Glutamatergic neuron (in vitro differentiated cells): ENCODE measurements around the gene RNASE8. TPM values are rescaled to one million over a fixed set of nuclear protein-coding genes. Genes with fewer than 3 reads are reported as not detected.
A peak's percentile ranks its signal among the peaks of the same experiment; 100 is the strongest.

Source experiments
- DNase-seq: peaks from one replicate; pipeline ENCODE4 v3.0.0; 2022
- H3K27ac Mint-ChIP-seq: one replicate; pipeline ENCODE4 v1.8.0; 2020; ENCODE audit warnings: mild to moderate bottlenecking, mixed read lengths, inconsistent platforms; ENCODE audit not compliant: unreplicated experiment
- H3K27me3 Mint-ChIP-seq: one replicate; pipeline ENCODE4 v1.8.0; 2020; ENCODE audit warnings: mild to moderate bottlenecking, moderate library complexity, mixed read lengths, inconsistent platforms; ENCODE audit not compliant: unreplicated experiment
- H3K36me3 Mint-ChIP-seq: one replicate; pipeline ENCODE4 v1.8.0; 2020; ENCODE audit warnings: mild to moderate bottlenecking, mixed read lengths, inconsistent platforms; ENCODE audit not compliant: unreplicated experiment
- H3K4me1 Mint-ChIP-seq: one replicate; pipeline ENCODE4 v1.8.0; 2020; ENCODE audit warnings: mild to moderate bottlenecking, low read depth, mixed read lengths, inconsistent platforms; ENCODE audit not compliant: unreplicated experiment
- H3K4me3 Mint-ChIP-seq: one replicate; pipeline ENCODE4 v1.8.0; 2020; ENCODE audit warnings: mild to moderate bottlenecking, mixed read lengths, inconsistent platforms; ENCODE audit not compliant: unreplicated experiment
- H3K9me3 Mint-ChIP-seq: one replicate; pipeline ENCODE4 v1.8.0; 2020; ENCODE audit warnings: mild to moderate bottlenecking, moderate library complexity, mixed read lengths, inconsistent platforms; ENCODE audit not compliant: unreplicated experiment
- total RNA-seq: library from RNA; stranded (reverse); fragmentation: NEBNext Ultra II Directional; extraction: Animal tissue kit (Norgen Biotek cat#: 25700); gene quantifications from one replicate; pipeline ENCODE4 v1.2.1, GENCODE V29; 2021; ENCODE audit not compliant: unreplicated experiment
- TF ChIP-seq, protein P1 (sequence below): fragments of 200-600 bp; sonication (generic); IDR thresholded peaks from one replicate; pipeline ENCODE4 v1.5.0; 2021; ENCODE audit not compliant: partially characterized antibody, unreplicated experiment

RNASE8 gene
- total RNA-seq, 1 donor from 2014 or later, result not detected

DNA sequence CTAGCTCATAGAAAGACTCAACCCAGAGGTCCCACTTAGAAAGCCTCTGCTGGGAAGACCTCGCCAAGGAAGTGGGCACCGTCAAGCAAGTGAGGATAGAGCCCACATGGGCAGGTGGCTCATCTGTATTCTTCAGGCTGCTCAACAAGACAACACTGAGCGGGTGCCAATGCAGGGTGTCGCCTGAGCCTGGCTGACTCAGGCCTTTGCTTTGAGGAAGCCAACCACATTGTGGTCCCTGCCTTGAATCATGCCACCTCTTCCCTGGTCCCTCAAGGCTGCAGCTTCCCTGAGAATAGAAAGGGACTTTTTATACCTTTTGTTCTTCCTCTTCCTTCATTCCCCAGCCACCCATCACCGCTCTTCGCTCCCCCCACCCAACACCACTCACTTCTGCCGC is 20.9 kb upstream of the RNASE8 start:
- Mint-ChIP-seq H3K27ac (no peak overlapping the region), H3K9me3 (peaks cover 5% of the 10 kb centered on the region), H3K4me1 (peaks cover 17% of the 10 kb centered on the region), H3K4me3 (no peak overlapping the region), H3K36me3 (no peaks in the 10 kb centered on the region), H3K27me3 (peaks cover 6% of the 10 kb centered on the region)
- TF ChIP-seq, protein P1, sequence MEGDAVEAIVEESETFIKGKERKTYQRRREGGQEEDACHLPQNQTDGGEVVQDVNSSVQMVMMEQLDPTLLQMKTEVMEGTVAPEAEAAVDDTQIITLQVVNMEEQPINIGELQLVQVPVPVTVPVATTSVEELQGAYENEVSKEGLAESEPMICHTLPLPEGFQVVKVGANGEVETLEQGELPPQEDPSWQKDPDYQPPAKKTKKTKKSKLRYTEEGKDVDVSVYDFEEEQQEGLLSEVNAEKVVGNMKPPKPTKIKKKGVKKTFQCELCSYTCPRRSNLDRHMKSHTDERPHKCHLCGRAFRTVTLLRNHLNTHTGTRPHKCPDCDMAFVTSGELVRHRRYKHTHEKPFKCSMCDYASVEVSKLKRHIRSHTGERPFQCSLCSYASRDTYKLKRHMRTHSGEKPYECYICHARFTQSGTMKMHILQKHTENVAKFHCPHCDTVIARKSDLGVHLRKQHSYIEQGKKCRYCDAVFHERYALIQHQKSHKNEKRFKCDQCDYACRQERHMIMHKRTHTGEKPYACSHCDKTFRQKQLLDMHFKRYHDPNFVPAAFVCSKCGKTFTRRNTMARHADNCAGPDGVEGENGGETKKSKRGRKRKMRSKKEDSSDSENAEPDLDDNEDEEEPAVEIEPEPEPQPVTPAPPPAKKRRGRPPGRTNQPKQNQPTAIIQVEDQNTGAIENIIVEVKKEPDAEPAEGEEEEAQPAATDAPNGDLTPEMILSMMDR, result no peak
- DNase-seq, result no peak

DNA sequence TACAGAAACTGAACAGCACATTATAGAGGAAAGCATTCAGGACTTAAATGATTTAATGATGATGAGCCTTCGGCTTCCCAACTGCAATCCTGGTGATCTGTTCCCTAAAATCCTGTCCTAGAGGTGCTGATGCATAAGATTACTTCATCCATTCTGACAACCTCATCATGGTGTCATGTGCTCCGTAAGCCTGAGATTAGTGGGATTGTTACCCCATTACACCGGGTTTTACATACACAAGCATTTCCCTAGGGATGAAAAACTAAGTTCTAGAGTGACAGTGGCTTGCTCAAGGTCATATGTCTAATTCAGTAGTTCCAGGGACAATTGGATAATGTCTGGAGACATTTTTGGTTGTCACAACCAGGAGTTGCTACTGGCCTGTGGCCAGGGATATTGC is 20.5 kb upstream of the RNASE8 start:
- Mint-ChIP-seq H3K4me1 (peaks cover 17% of the 10 kb centered on the region), H3K36me3 (no peaks in the 10 kb centered on the region), H3K27ac (no peak overlapping the region), H3K9me3 (peaks cover 6% of the 10 kb centered on the region), H3K4me3 (no peak overlapping the region), H3K27me3 (peaks cover 6% of the 10 kb centered on the region)
- TF ChIP-seq, protein P1, result no peak
- no peak for DNase-seq

DNA sequence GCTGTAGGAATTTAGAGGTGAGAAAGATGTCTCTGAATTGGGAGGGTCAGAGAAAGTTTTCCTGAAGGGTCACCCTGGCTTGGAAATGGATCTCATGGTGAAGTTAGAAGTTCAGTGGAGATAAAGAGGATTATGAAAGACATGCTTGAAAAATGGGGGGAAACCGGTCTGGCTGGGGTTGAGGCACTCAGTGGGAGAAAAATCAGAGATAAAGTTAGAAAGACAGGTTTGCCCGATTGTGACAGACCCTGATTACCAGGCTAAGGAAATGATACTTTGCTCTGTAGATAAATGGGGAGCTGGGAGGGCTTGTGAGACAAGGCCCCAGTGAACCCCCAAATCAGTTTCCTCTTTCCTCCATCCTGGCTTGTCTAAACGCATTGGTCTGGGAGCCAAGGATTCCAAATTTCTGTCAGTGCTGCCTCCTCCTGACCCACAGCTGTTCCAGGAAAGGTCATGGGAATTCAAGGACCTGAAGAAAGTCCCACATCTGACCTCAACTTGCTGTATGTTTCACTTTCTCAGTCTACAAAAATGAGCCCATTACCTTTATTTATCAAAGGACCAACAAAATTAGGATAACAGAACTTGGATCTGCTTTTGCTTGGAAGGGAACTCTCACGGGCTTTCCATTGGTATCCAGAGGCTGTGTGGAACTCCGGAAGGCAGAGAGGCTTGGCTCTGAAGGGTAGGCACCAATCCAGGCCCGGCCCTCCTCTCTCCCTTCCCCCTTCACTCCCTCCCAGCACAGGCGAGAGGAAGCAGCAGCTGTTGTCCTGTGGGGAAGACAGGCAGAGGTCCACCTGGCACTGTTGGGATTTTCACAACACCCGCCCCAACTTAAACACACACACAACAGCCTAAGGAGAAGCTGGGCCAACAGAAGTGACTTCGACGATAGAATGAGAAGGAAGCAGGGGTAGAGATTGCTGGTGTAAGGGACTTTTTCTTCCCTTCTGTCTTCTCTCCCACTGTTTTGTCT is 18.9 kb upstream of the RNASE8 start:
- peak; percentile 26 for DNase-seq
- Mint-ChIP-seq H3K4me3 (peak overlapping the region; percentile 50), H3K27ac (peak overlapping the region; percentile 85)

DNA sequence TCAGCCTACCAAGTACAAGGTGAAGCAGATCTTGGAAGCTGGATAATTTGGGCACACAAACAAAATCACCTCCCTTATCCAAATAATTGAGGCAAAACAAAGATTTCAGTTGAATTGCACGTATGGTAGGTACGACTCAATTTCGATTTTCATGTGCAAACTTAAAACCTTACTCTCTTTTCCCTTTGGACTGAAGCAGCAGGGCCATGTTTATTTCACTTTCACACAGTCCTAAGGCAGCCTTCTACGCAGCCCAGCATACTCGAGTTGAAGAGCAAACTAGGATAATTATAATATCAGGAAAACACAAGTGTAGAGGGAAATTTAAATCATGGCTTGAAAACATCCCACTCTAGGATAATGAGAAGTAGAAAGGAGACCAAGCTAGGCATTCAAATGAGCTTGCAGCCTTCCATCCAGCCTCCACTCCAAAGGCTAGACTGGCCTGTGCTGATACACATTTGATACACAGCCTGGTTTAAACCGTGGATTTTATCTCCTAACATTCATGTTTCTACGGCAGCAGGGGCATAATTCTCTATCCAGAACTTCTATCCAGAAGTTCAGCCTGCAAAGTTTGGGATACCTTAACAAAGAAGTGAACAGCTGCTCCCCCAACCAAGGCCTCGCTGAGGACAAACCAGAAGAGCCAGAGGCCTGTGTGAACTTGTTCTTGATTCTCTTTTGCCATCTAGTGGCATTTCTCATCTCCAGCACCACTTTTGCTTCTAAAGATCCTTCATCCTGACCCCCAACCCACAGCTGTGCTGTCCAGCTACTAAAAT is 17.8 kb upstream of the RNASE8 start:
- no peak for DNase-seq
- peaks cover 8% of the 10 kb centered on the region for H3K9me3 Mint-ChIP-seq
- peaks cover 5% of the 10 kb centered on the region for H3K27me3 Mint-ChIP-seq
- H3K4me1 Mint-ChIP-seq, result peaks cover 26% of the 10 kb centered on the region
- TF ChIP-seq, protein P1, result no peak
- no peaks in the 10 kb centered on the region for H3K36me3 Mint-ChIP-seq
- peak overlapping the region; percentile 26 for H3K4me3 Mint-ChIP-seq
- peak overlapping the region; percentile 85 for H3K27ac Mint-ChIP-seq

More for the DNA sequence above, 18.9 kb upstream of the RNASE8 start:
- Mint-ChIP-seq H3K9me3 (peaks cover 8% of the 10 kb centered on the region), H3K27me3 (peaks cover 3% of the 10 kb centered on the region), H3K36me3 (no peaks in the 10 kb centered on the region), H3K4me1 (peaks cover 20% of the 10 kb centered on the region)
- TF ChIP-seq, protein P1, result no peak
